HepG2 (cell line): ENCODE data around the gene COLQ. TPM values are rescaled to one million over a fixed set of nuclear protein-coding genes. Genes with fewer than 3 reads are reported as not detected.
A peak's percentile ranks its signal among the peaks of the same experiment; 100 is the strongest.

Experiments used
- ARHGAP35 ChIP-seq: sonication (generic); formaldehyde crosslinking; IDR thresholded peaks from 2 replicates; pipeline ENCODE4 v1.9.0; 2022; ENCODE audit warnings: mild to moderate bottlenecking, inconsistent platforms, moderate library complexity, missing genetic modification reagents, borderline replicate concordance
- CBX1 ChIP-seq: IDR thresholded peaks from one replicate; pipeline ENCODE4 v1.6.1; 2016; ENCODE audit warnings: antibody characterized with exemption, low read depth
- CCDC6 ChIP-seq: sonication (generic); formaldehyde crosslinking; IDR thresholded peaks from 2 replicates; pipeline ENCODE4 v1.8.1; 2022; ENCODE audit warnings: mild to moderate bottlenecking, missing genetic modification reagents, moderate library complexity
- CEBPB ChIP-seq: IDR thresholded peaks from 2 replicates; pipeline ENCODE4 v1.6.1; 2011; ENCODE audit warnings: low read depth, low read length, improper control_type of control experiment, borderline replicate concordance
- CREB3 ChIP-seq: sonication (generic); formaldehyde crosslinking; IDR thresholded peaks from 2 replicates; pipeline ENCODE4 v1.5.0; 2020; ENCODE audit warnings: missing genetic modification reagents
- FOXC1 ChIP-seq: sonication (generic); formaldehyde crosslinking; IDR thresholded peaks from 2 replicates; pipeline ENCODE4 v1.8.0; 2022; ENCODE audit warnings: mild to moderate bottlenecking, missing genetic modification reagents, borderline replicate concordance
- GATAD1 ChIP-seq: IDR thresholded peaks from 2 replicates; pipeline ENCODE4 v1.6.1; 2016; ENCODE audit warnings: missing genetic modification reagents, missing compliant biosample characterization
- KAT2B ChIP-seq: fragments of 150-350 bp; IDR thresholded peaks from 2 replicates; pipeline ENCODE4 v1.6.1; 2014; ENCODE audit warnings: low read depth, low read length, borderline replicate concordance
- KDM6A ChIP-seq: IDR thresholded peaks from 2 replicates; pipeline ENCODE4 v1.6.1; 2016; ENCODE audit warnings: low read depth
- LCORL ChIP-seq, 2 experiments: fragments of 450-650 bp in 1 of 2; sonication (generic) in 1 of 2; formaldehyde crosslinking in 1 of 2; IDR thresholded peaks; 2 replicates each; pipeline versions ENCODE4 v1.5.0 to v1.6.1; 2017 to 2020; ENCODE audit warnings: antibody characterized with exemption in 1 of 2, missing genetic modification reagents in 1 of 2
- MAX ChIP-seq: IDR thresholded peaks from 2 replicates; pipeline ENCODE4 v1.6.1; 2012; ENCODE audit warnings: inconsistent platforms
- PAF1 ChIP-seq: IDR thresholded peaks from 2 replicates; pipeline ENCODE4 v1.6.1; 2016; ENCODE audit warnings: missing genetic modification reagents, missing compliant biosample characterization
- SMAD1 ChIP-seq: sonication (generic); formaldehyde crosslinking; IDR thresholded peaks from 2 replicates; pipeline ENCODE4 v1.4.0; 2020; ENCODE audit warnings: missing genetic modification reagents, low read depth, mild to moderate bottlenecking, borderline replicate concordance
- SSRP1 ChIP-seq: IDR thresholded peaks from 2 replicates; pipeline ENCODE4 v1.6.1; 2016; ENCODE audit warnings: control low read depth
- TMF1 ChIP-seq: sonication (generic); formaldehyde crosslinking; IDR thresholded peaks from 2 replicates; pipeline ENCODE4 v1.8.1; 2022; ENCODE audit warnings: low read depth, missing genetic modification reagents
- ZBTB38 ChIP-seq: sonication (generic); formaldehyde crosslinking; IDR thresholded peaks from 2 replicates; pipeline ENCODE4 v1.5.1; 2020; ENCODE audit warnings: mild to moderate bottlenecking, missing genetic modification reagents
- ZFP37 ChIP-seq: sonication (generic); formaldehyde crosslinking; IDR thresholded peaks from 2 replicates; pipeline ENCODE4 v1.4.0; 2020; ENCODE audit warnings: missing genetic modification reagents, borderline replicate concordance
- ZFP82 ChIP-seq: sonication (generic); formaldehyde crosslinking; IDR thresholded peaks from 2 replicates; pipeline ENCODE4 v1.5.1; 2020; ENCODE audit warnings: mild to moderate bottlenecking, missing genetic modification reagents, borderline replicate concordance
- ZNF225 ChIP-seq: sonication (generic); formaldehyde crosslinking; IDR thresholded peaks from 2 replicates; pipeline ENCODE4 v1.4.0; 2020; ENCODE audit warnings: mild to moderate bottlenecking, missing genetic modification reagents
- ZNF562 ChIP-seq: sonication (generic); formaldehyde crosslinking; IDR thresholded peaks from 2 replicates; pipeline ENCODE4 v1.8.0; 2022; ENCODE audit warnings: missing genetic modification reagents, borderline replicate concordance
- ZNF563 ChIP-seq: sonication (generic); formaldehyde crosslinking; IDR thresholded peaks from 2 replicates; pipeline ENCODE4 v1.8.0; 2022; ENCODE audit warnings: mild to moderate bottlenecking, moderate library complexity, missing genetic modification reagents
- polyA plus RNA-seq, 8 experiments: library from polyadenylated mRNA; depleted of rRNA in 3 of 8; stranded (reverse) in 7 of 8; unstranded in 1 of 8; fragments of >200 nt; fragmentation: Illumina TruSeq in 4 of 8; extraction: Trizol in 4 of 8; gene quantifications; 2 replicates each; pipeline versions ENCODE4 v1.2.1 to v1.2.3, GENCODE V29; 2011 to 2016; ENCODE audit warnings: low read depth in 4 of 8, missing spikeins in 1 of 8, mixed read lengths in 1 of 8; ENCODE audit not compliant: insufficient read depth in 1 of 8
- total RNA-seq, 5 experiments: library from RNA; depleted of rRNA; stranded (reverse); fragments of >200 nt; fragmentation: Illumina TruSeq; extraction: Trizol; gene quantifications; 2 replicates each; pipeline ENCODE4 v1.2.3, GENCODE V29; 2016; ENCODE audit warnings: low read depth in 1 of 5
- TF ChIP-seq, protein P1 (sequence below): IDR thresholded peaks from 2 replicates; pipeline ENCODE4 v1.6.1; 2016; ENCODE audit warnings: control low read depth
- TF ChIP-seq, protein P2 (sequence below): IDR thresholded peaks from 2 replicates; pipeline ENCODE4 v1.4.0; 2020; ENCODE audit warnings: mild to moderate bottlenecking, missing genetic modification reagents
- TF ChIP-seq, protein P3 (sequence below): sonication (generic); formaldehyde crosslinking; IDR thresholded peaks from 2 replicates; pipeline ENCODE4 v1.4.0; 2020; ENCODE audit warnings: missing genetic modification reagents

The COLQ gene
- total and polyA plus RNA-seq, 2 of the 13 experiments (the other 11 are each of a cell fraction or from before 2014, with no cell fraction given): 0.31 to 0.46 TPM

GRCh38 chr3:15553749-15554148 is 32.2 kb upstream of the COLQ start (continued):
- TF ChIP-seq PAF1 (CRISPR knock-in tag) (no peak), ZBTB38 (CRISPR knock-in tag) (no peak), KAT2B (no peak), ZFP37 (no peak), LCORL (IDR thresholded peaks at IDR 0.05) (no peak), LCORL (CRISPR knock-in tag; IDR thresholded peaks at IDR 0.05) (no peak), ZNF563 (no peak), SSRP1 (CRISPR knock-in tag) (no peak), CCDC6 (CRISPR knock-in tag) (no peak), GATAD1 (no peak), MAX (no peak), ZNF562 (CRISPR knock-in tag) (no peak), TMF1 (CRISPR knock-in tag) (no peak), KDM6A (CRISPR knock-in tag) (peak; percentile 36; the same call in 1 of the 2 replicates), CBX1 (no peak), SMAD1 (no peak), FOXC1 (CRISPR knock-in tag) (no peak), ARHGAP35 (CRISPR knock-in tag) (no peak), CEBPB (no peak), ZFP82 (CRISPR knock-in tag) (no peak), CREB3 (CRISPR knock-in tag) (no peak), ZNF225 (CRISPR knock-in tag) (no peak)
- TF ChIP-seq, protein P1, sequence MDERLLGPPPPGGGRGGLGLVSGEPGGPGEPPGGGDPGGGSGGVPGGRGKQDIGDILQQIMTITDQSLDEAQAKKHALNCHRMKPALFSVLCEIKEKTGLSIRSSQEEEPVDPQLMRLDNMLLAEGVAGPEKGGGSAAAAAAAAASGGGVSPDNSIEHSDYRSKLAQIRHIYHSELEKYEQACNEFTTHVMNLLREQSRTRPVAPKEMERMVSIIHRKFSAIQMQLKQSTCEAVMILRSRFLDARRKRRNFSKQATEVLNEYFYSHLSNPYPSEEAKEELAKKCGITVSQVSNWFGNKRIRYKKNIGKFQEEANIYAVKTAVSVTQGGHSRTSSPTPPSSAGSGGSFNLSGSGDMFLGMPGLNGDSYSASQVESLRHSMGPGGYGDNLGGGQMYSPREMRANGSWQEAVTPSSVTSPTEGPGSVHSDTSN (CRISPR knock-in tag): peak; percentile 26; the same call in 1 of the 2 replicates
- TF ChIP-seq, protein P2, sequence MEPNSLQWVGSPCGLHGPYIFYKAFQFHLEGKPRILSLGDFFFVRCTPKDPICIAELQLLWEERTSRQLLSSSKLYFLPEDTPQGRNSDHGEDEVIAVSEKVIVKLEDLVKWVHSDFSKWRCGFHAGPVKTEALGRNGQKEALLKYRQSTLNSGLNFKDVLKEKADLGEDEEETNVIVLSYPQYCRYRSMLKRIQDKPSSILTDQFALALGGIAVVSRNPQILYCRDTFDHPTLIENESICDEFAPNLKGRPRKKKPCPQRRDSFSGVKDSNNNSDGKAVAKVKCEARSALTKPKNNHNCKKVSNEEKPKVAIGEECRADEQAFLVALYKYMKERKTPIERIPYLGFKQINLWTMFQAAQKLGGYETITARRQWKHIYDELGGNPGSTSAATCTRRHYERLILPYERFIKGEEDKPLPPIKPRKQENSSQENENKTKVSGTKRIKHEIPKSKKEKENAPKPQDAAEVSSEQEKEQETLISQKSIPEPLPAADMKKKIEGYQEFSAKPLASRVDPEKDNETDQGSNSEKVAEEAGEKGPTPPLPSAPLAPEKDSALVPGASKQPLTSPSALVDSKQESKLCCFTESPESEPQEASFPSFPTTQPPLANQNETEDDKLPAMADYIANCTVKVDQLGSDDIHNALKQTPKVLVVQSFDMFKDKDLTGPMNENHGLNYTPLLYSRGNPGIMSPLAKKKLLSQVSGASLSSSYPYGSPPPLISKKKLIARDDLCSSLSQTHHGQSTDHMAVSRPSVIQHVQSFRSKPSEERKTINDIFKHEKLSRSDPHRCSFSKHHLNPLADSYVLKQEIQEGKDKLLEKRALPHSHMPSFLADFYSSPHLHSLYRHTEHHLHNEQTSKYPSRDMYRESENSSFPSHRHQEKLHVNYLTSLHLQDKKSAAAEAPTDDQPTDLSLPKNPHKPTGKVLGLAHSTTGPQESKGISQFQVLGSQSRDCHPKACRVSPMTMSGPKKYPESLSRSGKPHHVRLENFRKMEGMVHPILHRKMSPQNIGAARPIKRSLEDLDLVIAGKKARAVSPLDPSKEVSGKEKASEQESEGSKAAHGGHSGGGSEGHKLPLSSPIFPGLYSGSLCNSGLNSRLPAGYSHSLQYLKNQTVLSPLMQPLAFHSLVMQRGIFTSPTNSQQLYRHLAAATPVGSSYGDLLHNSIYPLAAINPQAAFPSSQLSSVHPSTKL (CRISPR knock-in tag): peak; percentile 56; the same call in 1 of the 2 replicates
- TF ChIP-seq, protein P3, sequence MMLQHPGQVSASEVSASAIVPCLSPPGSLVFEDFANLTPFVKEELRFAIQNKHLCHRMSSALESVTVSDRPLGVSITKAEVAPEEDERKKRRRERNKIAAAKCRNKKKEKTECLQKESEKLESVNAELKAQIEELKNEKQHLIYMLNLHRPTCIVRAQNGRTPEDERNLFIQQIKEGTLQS: no peak
